HEK293T (cell line): ENCODE data around the gene PACRG.

ENCODE experiments used
- ARNT ChIP-seq: fragments of 450-650 bp; IDR thresholded peaks from 2 replicates; pipeline ENCODE4 v1.6.1; 2017; ENCODE audit warnings: mild to moderate bottlenecking
- BHLHE40 ChIP-seq: fragments of 450-650 bp; IDR thresholded peaks from 2 replicates; pipeline ENCODE4 v1.6.1; 2016; ENCODE audit warnings: mild to moderate bottlenecking, moderate library complexity, borderline replicate concordance
- FOXA1 ChIP-seq: fragments of 450-650 bp; IDR thresholded peaks from 2 replicates; pipeline ENCODE4 v1.6.1; 2016; ENCODE audit warnings: mild to moderate bottlenecking
- FOXK2 ChIP-seq: fragments of 450-650 bp; IDR thresholded peaks from 2 replicates; pipeline ENCODE4 v1.6.1; 2016; ENCODE audit warnings: mild to moderate bottlenecking
- FOXM1 ChIP-seq: fragments of 450-650 bp; IDR thresholded peaks from 2 replicates; pipeline ENCODE4 v1.6.1; 2017; ENCODE audit warnings: mild to moderate bottlenecking, borderline replicate concordance
- HDGF ChIP-seq: fragments of 450-650 bp; IDR thresholded peaks from 2 replicates; pipeline ENCODE4 v1.6.1; 2017; ENCODE audit warnings: antibody characterized with exemption, borderline replicate concordance
- SUZ12 ChIP-seq: fragments of 450-650 bp; IDR thresholded peaks from 2 replicates; pipeline ENCODE4 v1.6.1; 2016; ENCODE audit warnings: mild to moderate bottlenecking
- TARDBP ChIP-seq: fragments of 450-650 bp; IDR thresholded peaks from 2 replicates; pipeline ENCODE4 v1.6.1; 2016
- ZNF384 ChIP-seq: fragments of 450-650 bp; IDR thresholded peaks from 2 replicates; pipeline ENCODE4 v1.6.1; 2016

GRCh38 chr6:163284151-163284550, 556.4 kb downstream of the PACRG start:
- TF ChIP-seq FOXK2 (no peak), TARDBP (no peak), ARNT (no peak), ZNF384 (no peak), FOXM1 (no peak), BHLHE40 (no peak), SUZ12 (no peak), HDGF (no peak), FOXA1 (no peak)
